Activated CD8-positive, alpha-beta memory T cell treated with anti-CD3 and anti-CD28 coated beads for 4 hours (primary cell): ENCODE data around the gene COL5A2.

Source experiments
- DNase-seq, 2 donors: peaks; one replicate each; pipeline ENCODE4 v3.0.0-alpha.2; 2020; ENCODE audit warnings: low read depth in 2 of 2

COL5A2 gene

GRCh38 chr2:189178726-189179569, 613 bp downstream of the COL5A2 start:
- DNase-seq: no peak

- no peak for DNase-seq
Observed at GRCh38 chr2:189178054-189178453, 1.5 kb downstream of the COL5A2 start.

- DNase-seq: no peak
Observed at GRCh38 chr2:189177251-189177840, 2.2 kb downstream of the COL5A2 start.

- DNase-seq: no peak
Observed at GRCh38 chr2:189176516-189176915, 3.0 kb downstream of the COL5A2 start.

- no peak for DNase-seq
Observed at GRCh38 chr2:189175869-189176433, 3.6 kb downstream of the COL5A2 start.

GRCh38 chr2:189171956-189172609, 7.5 kb downstream of the COL5A2 start:
- DNase-seq: no peak

- no peak for DNase-seq
Observed at GRCh38 chr2:189168856-189169499, 10.6 kb downstream of the COL5A2 start.

- DNase-seq: no peak
Observed at GRCh38 chr2:189165656-189166380, 13.7 kb downstream of the COL5A2 start.

GRCh38 chr2:189164746-189165145, 14.8 kb downstream of the COL5A2 start:
- DNase-seq: no peak

GRCh38 chr2:189163889-189164288, 15.7 kb downstream of the COL5A2 start:
- no peak for DNase-seq

- no peak for DNase-seq
Observed at GRCh38 chr2:189162566-189162965, 17.0 kb downstream of the COL5A2 start.

- no peak for DNase-seq
Observed at GRCh38 chr2:189161894-189162293, 17.7 kb downstream of the COL5A2 start.

GRCh38 chr2:189159717-189160116, 19.8 kb downstream of the COL5A2 start:
- DNase-seq: no peak

- no peak for DNase-seq
Observed at GRCh38 chr2:189159273-189159672, 20.3 kb downstream of the COL5A2 start.

GRCh38 chr2:189157939-189158338, 21.6 kb downstream of the COL5A2 start:
- DNase-seq: no peak

GRCh38 chr2:189157456-189157855, 22.1 kb downstream of the COL5A2 start:
- no peak for DNase-seq

GRCh38 chr2:189155795-189156194, 23.8 kb downstream of the COL5A2 start:
- DNase-seq: no peak

- no peak for DNase-seq
Observed at GRCh38 chr2:189153619-189154018, 25.9 kb downstream of the COL5A2 start.

- DNase-seq: no peak
Observed at GRCh38 chr2:189152483-189152882, 27.1 kb downstream of the COL5A2 start.

- DNase-seq: no peak
Observed at GRCh38 chr2:189151906-189152305, 27.7 kb downstream of the COL5A2 start.

- DNase-seq: no peak
Observed at GRCh38 chr2:189150033-189150432, 29.5 kb downstream of the COL5A2 start.
